Vagina (tissue), 2 donors: ENCODE results near the gene TTC39C. TPM values are rescaled to one million over a fixed set of nuclear protein-coding genes. Genes with fewer than 3 reads are reported as not detected.
"Not testable (repeated sequence)": the region's sequence is repeated elsewhere in the genome, so short reads cannot be mapped to it uniquely, and the experiment has no call there.

Experiments
- DNase-seq, 2 donors: peaks; one replicate each; pipeline ENCODE4 v3.0.0-alpha.2; 2017; ENCODE audit errors: extremely low spot score in 2 of 2
- H3K27ac ChIP-seq: fragments of 200-600 bp; sonication (generic); one replicate; pipeline ENCODE4 v1.5.1; 2019
- H3K27me3 ChIP-seq: fragments of 200-600 bp; sonication (generic); one replicate; pipeline ENCODE4 v1.5.1; 2019
- H3K36me3 ChIP-seq, 2 donors: fragments of 200-600 bp; sonication (generic); one replicate each; pipeline ENCODE4 v1.5.1; 2017 to 2019
- H3K4me1 ChIP-seq: fragments of 200-600 bp; sonication (generic); one replicate; pipeline ENCODE4 v1.5.1; 2019
- H3K4me3 ChIP-seq, 2 donors: fragments of 200-600 bp; sonication (generic); 1 replicate in 1 of 2; 2 replicates in 1 of 2; pipeline ENCODE4 v1.5.1; 2016 to 2019
- H3K9me3 ChIP-seq: fragments of 200-600 bp; sonication (generic); one replicate; pipeline ENCODE4 v1.5.1; 2019
- CTCF ChIP-seq, 3 experiments: fragments of 450-650 bp in 2 of 3; fragments of 200-600 bp in 1 of 3; sonication (generic) in 1 of 3; IDR thresholded peaks; one replicate each; pipeline ENCODE4 v1.5.1; 2017 to 2019; ENCODE audit warnings: antibody characterized with exemption in 3 of 3, mild to moderate bottlenecking in 2 of 3, moderate library complexity in 2 of 3
- POLR2A ChIP-seq, 2 donors: fragments of 450-650 bp; IDR thresholded peaks; one replicate each; pipeline ENCODE4 v1.6.1; 2017; ENCODE audit warnings: antibody characterized with exemption in 2 of 2, mild to moderate bottlenecking in 2 of 2, moderate library complexity in 2 of 2
- POLR2AphosphoS5 ChIP-seq, 2 donors: sonication (generic); formaldehyde crosslinking; IDR thresholded peaks; one replicate each; pipeline ENCODE4 v1.9.0; 2017; ENCODE audit warnings: antibody characterized with exemption in 2 of 2, mild to moderate bottlenecking in 2 of 2, low read depth in 1 of 2; ENCODE audit not compliant: insufficient read depth in 1 of 2
- intact Hi-C: fragments of 100-400 bp; cut with DNase I; formaldehyde crosslinking; loops from one replicate; pipeline ENCODE4 v1.15.1; 2023
- total RNA-seq: library from RNA; depleted of rRNA; stranded (reverse); fragments of >200 nt; gene quantifications from one replicate; pipeline ENCODE4 v1.2.3, GENCODE V29; 2016

The TTC39C gene
- total RNA-seq, 1 donor from 2014 or later, result 42.5 TPM

GRCh38 chr18:24130494-24130893 is 115.9 kb downstream of the TTC39C start:
- no peaks in the 10 kb centered on the region for H3K27me3 ChIP-seq
- TF ChIP-seq POLR2A (IDR thresholded peaks at IDR 0.05) (no peak), CTCF (IDR thresholded peaks at IDR 0.05) (no peak), POLR2AphosphoS5 (IDR thresholded peaks at IDR 0.05; ENCODE audit: insufficient read depth in 1 of 2, low read depth in 1 of 2) (no peak)
- DNase-seq, result no peak
- H3K36me3 ChIP-seq, result peaks cover 0 to 25% of the 10 kb centered on the region in 2 donors
- intact Hi-C loops, result no loop called here
- no peak overlapping the region for H3K4me3 ChIP-seq
- H3K9me3 ChIP-seq, result no peaks in the 10 kb centered on the region
- no peaks in the 10 kb centered on the region for H3K4me1 ChIP-seq
- no peak overlapping the region for H3K27ac ChIP-seq

GRCh38 chr18:24136967-24137373 is 122.4 kb downstream of the TTC39C start:
- DNase-seq, result no peak
- intact Hi-C loops, result no loop called here
- Histone ChIP-seq H3K36me3 (no peaks in the 10 kb centered on the region), H3K4me3 (no peak overlapping the region), H3K27me3 (no peaks in the 10 kb centered on the region), H3K4me1 (peaks cover 14% of the 10 kb centered on the region), H3K9me3 (no peaks in the 10 kb centered on the region), H3K27ac (no peak overlapping the region)
- no peak for TF ChIP-seq CTCF (IDR thresholded peaks at IDR 0.05)
- TF ChIP-seq POLR2AphosphoS5 (IDR thresholded peaks at IDR 0.05; ENCODE audit: insufficient read depth in 1 of 2, low read depth in 1 of 2), result no peak
- TF ChIP-seq POLR2A (IDR thresholded peaks at IDR 0.05), result no peak

- H3K27ac ChIP-seq, result peak overlapping the region; percentile 47
- intact Hi-C loops, result no loop called here
- no peaks in the 10 kb centered on the region for H3K27me3 ChIP-seq
- H3K4me1 ChIP-seq, result peaks cover 14% of the 10 kb centered on the region
- no peaks in the 10 kb centered on the region for H3K36me3 ChIP-seq
- H3K9me3 ChIP-seq, result no peaks in the 10 kb centered on the region
- TF ChIP-seq POLR2A (IDR thresholded peaks at IDR 0.05) (no peak), POLR2AphosphoS5 (IDR thresholded peaks at IDR 0.05; ENCODE audit: insufficient read depth in 1 of 2, low read depth in 1 of 2) (no peak)
- H3K4me3 ChIP-seq, result peak overlapping the region; percentile 54 to 60
- DNase-seq, result no peak
Measured at GRCh38 chr18:24138409-24138788, 123.8 kb downstream of the TTC39C start.

DNA sequence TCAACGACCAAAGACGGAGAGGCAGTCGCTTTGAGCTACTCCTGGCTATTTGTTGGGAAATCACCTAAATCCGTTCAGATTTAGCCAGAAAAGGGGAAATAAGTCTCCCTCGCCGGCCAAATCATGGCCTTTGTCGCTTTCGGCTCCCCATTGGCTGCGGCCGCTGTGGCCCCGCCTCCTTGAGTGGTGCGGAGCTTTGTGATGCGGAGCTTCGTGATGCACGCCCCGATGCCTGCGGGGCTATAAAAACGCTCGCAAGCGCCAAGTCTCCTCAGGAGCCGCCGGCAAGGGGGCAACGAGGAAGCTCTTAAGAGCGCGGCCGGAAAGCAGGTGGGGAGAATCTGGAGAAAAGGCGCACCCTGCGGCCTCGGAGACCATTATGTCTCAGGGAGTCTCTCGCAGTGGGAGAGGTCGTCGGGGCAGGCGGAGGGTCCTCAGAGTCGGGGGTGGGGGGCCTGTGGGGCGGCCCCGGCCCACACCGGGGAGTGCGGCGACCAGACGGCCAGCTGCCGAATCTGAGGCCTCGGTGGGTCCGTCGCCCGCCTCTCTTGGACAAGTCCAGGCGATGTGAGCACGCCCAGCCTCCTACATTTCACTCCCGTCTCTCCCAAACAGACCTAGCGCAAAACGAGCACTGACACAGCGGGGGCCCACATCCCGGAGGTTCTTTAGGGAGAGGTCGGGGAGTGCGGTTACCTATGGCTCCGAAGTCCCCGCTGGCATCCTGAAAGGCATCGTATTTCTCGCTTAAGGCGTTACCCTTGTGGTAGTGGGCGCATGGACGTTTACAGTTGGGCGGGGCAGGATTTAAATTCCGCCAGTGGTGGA is 124.4 kb downstream of the TTC39C start, which contains the start of gene CABYR:
CABYR (plus strand) TSS at position 274 of the 828 bp plus-strand sequence. CDS start 4,053 bp downstream, outside the sequence.
- H3K27ac ChIP-seq, result peak within 1 kb of the TSS; percentile 47
- no peaks in the 10 kb centered on the region for H3K27me3 ChIP-seq
- H3K36me3 ChIP-seq, result no peaks in the 10 kb centered on the region
- TF ChIP-seq POLR2AphosphoS5 (IDR thresholded peaks at IDR 0.05; ENCODE audit: insufficient read depth in 1 of 2, low read depth in 1 of 2) (peak; percentile 41 to 85), POLR2A (IDR thresholded peaks at IDR 0.05) (peak in 1 of 2 donors; percentile 17), CTCF (IDR thresholded peaks at IDR 0.05) (no peak)
- H3K4me1 ChIP-seq, result peaks cover 14% of the 10 kb centered on the region
- intact Hi-C loops, result no loop called here
- no peak for DNase-seq
- no peaks in the 10 kb centered on the region for H3K9me3 ChIP-seq
- H3K4me3 ChIP-seq, result peak within 1 kb of the TSS; percentile 54 to 60

DNA sequence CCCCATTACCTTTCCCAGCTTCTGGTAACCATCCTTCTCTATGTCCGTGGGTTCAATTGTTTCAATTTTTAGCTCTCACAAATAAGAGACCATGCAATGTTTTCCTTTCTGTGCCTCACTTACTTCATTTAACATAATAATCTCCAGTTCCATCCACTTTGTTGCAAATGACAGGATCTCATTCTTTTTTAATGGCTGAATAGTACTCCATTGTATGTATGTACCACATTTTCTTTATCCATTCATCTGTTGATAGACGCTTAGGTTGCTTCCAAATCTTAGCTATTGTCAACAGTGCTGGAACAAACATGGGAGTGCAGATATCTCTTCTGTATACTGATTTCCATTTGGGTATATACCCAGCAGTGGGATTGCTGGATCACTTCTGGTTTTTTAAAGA is 126.1 kb downstream of the TTC39C start:
- Histone ChIP-seq H3K36me3 (no peaks in the 10 kb centered on the region), H3K27ac (no peak overlapping the region), H3K4me1 (peaks cover 14% of the 10 kb centered on the region), H3K9me3 (no peaks in the 10 kb centered on the region), H3K27me3 (no peaks in the 10 kb centered on the region), H3K4me3 (no peak overlapping the region)
- no peak for TF ChIP-seq POLR2AphosphoS5 (IDR thresholded peaks at IDR 0.05; ENCODE audit: insufficient read depth in 1 of 2, low read depth in 1 of 2)
- no peak for DNase-seq
- intact Hi-C loops, result no loop called here

- no peak for DNase-seq
- intact Hi-C loops, result no loop called here
- Histone ChIP-seq H3K9me3 (no peaks in the 10 kb centered on the region), H3K27ac (no peak overlapping the region), H3K27me3 (no peaks in the 10 kb centered on the region), H3K4me3 (no peak overlapping the region), H3K4me1 (peaks cover 14% of the 10 kb centered on the region), H3K36me3 (no peaks in the 10 kb centered on the region)
- no peak for TF ChIP-seq CTCF (IDR thresholded peaks at IDR 0.05)
- no peak for TF ChIP-seq POLR2A (IDR thresholded peaks at IDR 0.05)
- TF ChIP-seq POLR2AphosphoS5 (IDR thresholded peaks at IDR 0.05; ENCODE audit: insufficient read depth in 1 of 2, low read depth in 1 of 2), result no peak
Measured at GRCh38 chr18:24142376-24142775, 127.8 kb downstream of the TTC39C start.

DNA sequence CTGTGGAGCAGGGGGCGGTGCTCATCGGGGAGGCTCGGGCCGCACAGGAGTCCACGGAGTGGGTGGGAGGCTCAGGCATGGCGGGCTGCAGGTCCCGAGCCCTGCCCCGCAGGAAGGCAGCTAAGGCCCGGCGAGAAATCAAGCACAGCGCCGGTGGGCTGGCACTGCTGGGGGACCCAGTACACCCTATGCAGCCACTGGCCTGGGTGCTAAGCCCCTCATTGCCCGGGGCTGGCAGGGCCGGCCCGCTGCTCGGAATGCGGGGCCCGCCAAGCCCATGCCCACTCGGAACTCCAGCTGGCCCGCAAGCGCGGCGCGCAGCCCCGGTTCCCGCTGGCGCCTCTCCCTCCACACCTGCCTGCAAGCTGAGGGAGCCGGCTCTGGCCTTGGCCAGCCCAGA is 135.0 kb downstream of the TTC39C start:
- H3K9me3 ChIP-seq, DNase-seq, H3K36me3 ChIP-seq, H3K27me3 ChIP-seq, H3K4me3 ChIP-seq, H3K27ac ChIP-seq, intact Hi-C loops, H3K4me1 ChIP-seq: not testable (repeated sequence)
